HUES64 (cell line): Measurements from ENCODE around the gene MAP4K3.
"Not testable (repeated sequence)": the region's sequence is repeated elsewhere in the genome, so short reads cannot be mapped to it uniquely, and the experiment has no call there.

Source experiments
- H3K27ac ChIP-seq: 2 replicates; pipeline ENCODE4 v1.7.0; 2013; ENCODE audit warnings: low read depth, low read length, inconsistent platforms
- H3K27me3 ChIP-seq: 2 replicates; pipeline ENCODE4 v1.6.1; 2013; ENCODE audit warnings: mild to moderate bottlenecking, low read length; ENCODE audit not compliant: insufficient read depth
- H3K36me3 ChIP-seq: 2 replicates; pipeline ENCODE4 v1.6.1; 2013; ENCODE audit warnings: mild to moderate bottlenecking, low read length; ENCODE audit not compliant: insufficient read depth
- H3K4me1 ChIP-seq: 2 replicates; pipeline ENCODE4 v1.6.1; 2013; ENCODE audit warnings: mild to moderate bottlenecking, low read length, moderate library complexity; ENCODE audit not compliant: insufficient read depth
- H3K4me3 ChIP-seq: 2 replicates; pipeline ENCODE4 v1.5.1; 2013; ENCODE audit warnings: mild to moderate bottlenecking, low read length, moderate library complexity
- H3K9ac ChIP-seq: 2 replicates; pipeline ENCODE4 v1.6.1; 2013; ENCODE audit warnings: mild to moderate bottlenecking, low read depth, low read length
- H3K9me3 ChIP-seq: 2 replicates; pipeline ENCODE4 v1.6.1; 2013; ENCODE audit warnings: low read depth, low read length; ENCODE audit not compliant: insufficient read depth
- WGBS: fragments of 150-250, 120-280 bp; methylation state at CpG from one replicate; pipeline ENCODE4 v1.1.7; 2013; ENCODE audit warnings: missing lambda C conversion rate; 5-methylcytosine and 5-hydroxymethylcytosine counted together

MAP4K3 gene

GRCh38 chr2:39405364-39405763 lies 31.7 kb downstream of the MAP4K3 start:
- Histone ChIP-seq H3K9me3 (no peaks in the 10 kb centered on the region), H3K27ac (no peak overlapping the region), H3K27me3 (no peaks in the 10 kb centered on the region), H3K9ac (no peak overlapping the region), H3K4me1 (peaks cover 68% of the 10 kb centered on the region), H3K36me3 (no peaks in the 10 kb centered on the region), H3K4me3 (no peak overlapping the region)
- WGBS, result 83% methylated on average over 4 of the region's 4 CpGs

GRCh38 chr2:39403311-39403710 lies 33.8 kb downstream of the MAP4K3 start:
- Histone ChIP-seq H3K9me3 (no peaks in the 10 kb centered on the region), H3K27me3 (no peaks in the 10 kb centered on the region), H3K9ac (no peak overlapping the region), H3K4me1 (peaks cover 64% of the 10 kb centered on the region), H3K36me3 (no peaks in the 10 kb centered on the region), H3K4me3 (no peak overlapping the region), H3K27ac (no peak overlapping the region)
- WGBS, result 81% methylated on average over 4 of the region's 4 CpGs

GRCh38 chr2:39401319-39401718 lies 35.8 kb downstream of the MAP4K3 start:
- Histone ChIP-seq H3K4me1 (peaks cover 45% of the 10 kb centered on the region), H3K36me3 (no peaks in the 10 kb centered on the region), H3K4me3 (no peak overlapping the region), H3K9me3 (no peaks in the 10 kb centered on the region), H3K27ac (no peak overlapping the region; the same call in 1 of the 2 replicates), H3K9ac (no peak overlapping the region), H3K27me3 (no peaks in the 10 kb centered on the region)
- 84% methylated on average over 8 of the region's 8 CpGs for WGBS

- WGBS, result 87% methylated on average over 1 of the region's 1 CpG
- H3K4me1 ChIP-seq, result peaks cover 38% of the 10 kb centered on the region
- H3K4me3 ChIP-seq, result no peak overlapping the region
- no peak overlapping the region for H3K9ac ChIP-seq
- H3K9me3 ChIP-seq, result no peaks in the 10 kb centered on the region
- no peaks in the 10 kb centered on the region for H3K27me3 ChIP-seq
- H3K36me3 ChIP-seq, result no peaks in the 10 kb centered on the region
- no peak overlapping the region for H3K27ac ChIP-seq
Measured at GRCh38 chr2:39399570-39399969, 37.5 kb downstream of the MAP4K3 start.

GRCh38 chr2:39395313-39395712 lies 41.8 kb downstream of the MAP4K3 start:
- Histone ChIP-seq H3K27me3 (no peaks in the 10 kb centered on the region), H3K4me3 (no peak overlapping the region), H3K9me3 (no peaks in the 10 kb centered on the region), H3K36me3 (no peaks in the 10 kb centered on the region), H3K27ac (no peak overlapping the region), H3K9ac (no peak overlapping the region), H3K4me1 (peaks cover 18% of the 10 kb centered on the region)
- 97% methylated on average over 2 of the region's 2 CpGs for WGBS

DNA sequence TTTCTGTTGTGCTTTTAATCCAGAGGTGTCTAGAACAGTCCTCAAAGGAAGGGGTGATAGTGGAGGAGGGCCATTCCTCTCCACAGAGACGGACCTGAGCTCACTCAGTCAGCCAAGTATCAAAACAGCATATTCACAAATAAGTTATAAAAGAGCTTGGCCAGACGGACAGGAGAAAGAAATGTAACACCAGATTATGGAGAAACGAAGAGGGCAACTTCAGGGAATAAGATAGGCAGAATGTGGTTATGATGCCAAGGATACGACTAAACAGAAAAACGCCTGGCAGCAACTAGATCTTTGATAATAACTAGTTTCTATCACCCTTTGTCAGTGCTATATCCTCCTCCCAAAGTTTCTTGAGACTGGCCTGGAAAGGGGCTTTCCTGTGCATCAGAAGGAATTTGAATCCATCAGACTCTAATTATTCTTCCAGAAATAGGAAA lies 42.5 kb downstream of the MAP4K3 start:
- no peaks in the 10 kb centered on the region for H3K9me3 ChIP-seq
- peaks cover 17% of the 10 kb centered on the region for H3K4me1 ChIP-seq
- H3K9ac ChIP-seq, result no peak overlapping the region
- no peaks in the 10 kb centered on the region for H3K27me3 ChIP-seq
- H3K27ac ChIP-seq, result no peak overlapping the region
- no peak overlapping the region for H3K4me3 ChIP-seq
- H3K36me3 ChIP-seq, result no peaks in the 10 kb centered on the region
- WGBS, result 83% methylated on average over 5 of the region's 5 CpGs

GRCh38 chr2:39392672-39393071 lies 44.4 kb downstream of the MAP4K3 start:
- WGBS, result 49% methylated on average over 2 of the region's 2 CpGs
- Histone ChIP-seq H3K4me3 (no peak overlapping the region), H3K27ac (no peak overlapping the region), H3K27me3 (no peaks in the 10 kb centered on the region), H3K4me1 (peaks cover 28% of the 10 kb centered on the region), H3K9me3 (no peaks in the 10 kb centered on the region), H3K9ac (no peak overlapping the region), H3K36me3 (no peaks in the 10 kb centered on the region)

- Histone ChIP-seq H3K36me3 (no peaks in the 10 kb centered on the region; the same call in 1 of the 2 replicates), H3K9me3 (peaks cover 8% of the 10 kb centered on the region; the same call in 1 of the 2 replicates), H3K9ac (no peak overlapping the region), H3K4me3 (no peak overlapping the region), H3K27me3 (no peaks in the 10 kb centered on the region), H3K4me1 (peaks cover 33% of the 10 kb centered on the region), H3K27ac (no peak overlapping the region)
- WGBS, result 84% methylated on average over 4 of the region's 4 CpGs
Measured at GRCh38 chr2:39390216-39390615, 46.9 kb downstream of the MAP4K3 start.

GRCh38 chr2:39386064-39386463 lies 51.0 kb downstream of the MAP4K3 start:
- Histone ChIP-seq H3K4me1 (peaks cover 53% of the 10 kb centered on the region), H3K9ac (no peak overlapping the region)

DNA sequence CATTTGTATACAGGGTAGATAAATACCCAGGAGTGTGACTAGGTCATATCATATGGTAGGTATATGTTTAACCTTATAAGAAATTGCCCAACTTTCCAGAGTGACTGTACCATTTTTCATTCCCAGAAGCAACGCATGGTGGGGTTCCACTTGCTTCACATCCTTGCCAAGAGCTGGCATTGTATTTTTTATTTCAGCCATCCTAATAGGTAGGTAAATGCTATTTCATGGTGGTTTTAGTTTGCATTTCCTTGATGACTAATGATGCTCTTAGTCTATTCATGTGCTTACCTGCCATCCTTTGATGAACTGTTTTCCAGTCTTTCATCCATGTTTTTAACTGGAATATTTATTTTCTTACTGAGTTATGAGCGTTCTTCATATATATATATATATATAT lies 51.9 kb downstream of the MAP4K3 start:
- peaks cover 8% of the 10 kb centered on the region; the same call in 1 of the 2 replicates for H3K9me3 ChIP-seq
- no peak overlapping the region for H3K27ac ChIP-seq
- WGBS, result 100% methylated on average over 1 of the region's 2 CpGs
- H3K9ac ChIP-seq, result no peak overlapping the region
- H3K36me3 ChIP-seq, result no peaks in the 10 kb centered on the region; the same call in 1 of the 2 replicates
- H3K4me1 ChIP-seq, result peaks cover 47% of the 10 kb centered on the region
- no peak overlapping the region for H3K4me3 ChIP-seq
- H3K27me3 ChIP-seq, result no peaks in the 10 kb centered on the region

More at GRCh38 chr2:39386064-39386463, 51.0 kb downstream of the MAP4K3 start:
- Histone ChIP-seq H3K27ac (no peak overlapping the region), H3K36me3 (no peaks in the 10 kb centered on the region; the same call in 1 of the 2 replicates), H3K4me3 (no peak overlapping the region), H3K27me3 (no peaks in the 10 kb centered on the region), H3K9me3 (peaks cover 8% of the 10 kb centered on the region; the same call in 1 of the 2 replicates)

DNA sequence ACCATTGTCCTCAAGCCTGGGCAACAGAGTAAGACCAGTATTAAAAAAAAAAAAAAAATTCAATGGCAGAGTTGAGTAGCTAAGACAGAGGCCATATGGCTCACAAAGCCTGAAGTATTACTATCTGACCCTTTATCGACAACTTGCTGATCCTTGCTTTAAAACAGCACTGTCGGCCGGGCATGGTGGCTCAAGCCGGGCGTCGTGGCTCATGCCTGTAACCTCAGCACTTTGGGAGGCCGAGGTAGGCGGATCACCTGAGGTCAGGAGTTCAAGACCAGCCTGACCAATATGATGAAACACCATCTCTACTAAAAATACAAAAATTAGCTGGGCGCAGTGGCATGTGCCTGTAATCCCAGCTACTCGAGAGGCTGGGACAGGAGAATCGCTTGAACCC lies 53.0 kb downstream of the MAP4K3 start:
- H3K9me3 ChIP-seq, H3K27me3 ChIP-seq, H3K9ac ChIP-seq, H3K4me3 ChIP-seq, H3K27ac ChIP-seq, H3K36me3 ChIP-seq: not testable (repeated sequence)
- H3K4me1 ChIP-seq, result peaks cover 47% of the 10 kb centered on the region
- 96% methylated on average over 11 of the region's 11 CpGs for WGBS

- no peak overlapping the region for H3K9ac ChIP-seq
- WGBS, result 89% methylated on average over 4 of the region's 6 CpGs
- H3K4me1 ChIP-seq, result peaks cover 44% of the 10 kb centered on the region
- H3K4me3 ChIP-seq, result no peak overlapping the region
- no peak overlapping the region for H3K27ac ChIP-seq
- H3K36me3 ChIP-seq, result no peaks in the 10 kb centered on the region; the same call in 1 of the 2 replicates
- peaks cover 8% of the 10 kb centered on the region; the same call in 1 of the 2 replicates for H3K9me3 ChIP-seq
- H3K27me3 ChIP-seq, result no peaks in the 10 kb centered on the region
Measured at GRCh38 chr2:39383146-39383545, 53.9 kb downstream of the MAP4K3 start.
